Endothelial cell of umbilical vein (primary cell): Measurements from ENCODE around the gene ZCCHC4. TPM values are rescaled to one million over a fixed set of nuclear protein-coding genes. Genes with fewer than 3 reads are reported as not detected.

Source experiments
- BruUV-seq: library from RNA; stranded (reverse); fragments of 400-500 nt; replicated peaks from 2 replicates; lab custom pipeline; 2021; lab: Mats Ljungman, UMichigan
- CTCF ChIA-PET: fragments of 300-600, 350-600 bp; sonication (Branson Sonifier 250); formaldehyde crosslinking; loops from one replicate; lab custom pipeline; 2021; ENCODE audit warnings: antibody characterized with exemption, inconsistent platforms; lab: Charles Lee
- POLR2A ChIA-PET: fragments of 300-600, 350-600 bp; sonication (Branson Sonifier 250); formaldehyde crosslinking; loops from one replicate; lab custom pipeline; 2021; ENCODE audit warnings: antibody characterized with exemption, inconsistent platforms; lab: Charles Lee
- DNase-seq: peaks from one replicate; pipeline ENCODE4 v3.0.0-alpha.2; 2011; ENCODE audit warnings: low read depth, low spot score
- FAIRE-seq: peaks from 2 replicates; lab custom pipeline; 2011; peaks lifted over from hg19 to GRCh38; lab: Jason Lieb, UNC
- H2AFZ ChIP-seq: 2 replicates; pipeline ENCODE4 v1.6.0; 2012; ENCODE audit warnings: low read depth, low read length, control low read depth, inconsistent platforms
- H3K27ac ChIP-seq: 2 replicates; pipeline ENCODE4 v1.5.1; 2011; ENCODE audit warnings: low read depth, mild to moderate bottlenecking, control low read depth, low read length, moderate library complexity; ENCODE audit not compliant: insufficient read depth
- H3K27me3 ChIP-seq, 2 experiments: 2 replicates each; pipeline versions ENCODE4 v1.6.0 to v1.6.1; 2011; ENCODE audit warnings: low read length in 2 of 2, mixed read lengths in 1 of 2; ENCODE audit not compliant: control insufficient read depth in 2 of 2, insufficient read depth in 2 of 2
- H3K36me3 ChIP-seq, 2 experiments: 2 replicates in 1 of 2; 3 replicates in 1 of 2; pipeline ENCODE4 v1.5.1; 2011; ENCODE audit warnings: low read length in 2 of 2, mild to moderate bottlenecking in 1 of 2, moderate library complexity in 1 of 2; ENCODE audit not compliant: control insufficient read depth in 2 of 2, insufficient read depth in 2 of 2; ENCODE audit errors: extremely low read depth in 1 of 2
- H3K4me1 ChIP-seq: 3 replicates; pipeline ENCODE4 v1.5.1; 2011; ENCODE audit warnings: mild to moderate bottlenecking, low read length; ENCODE audit not compliant: control insufficient read depth, insufficient read depth; ENCODE audit errors: extremely low read depth
- H3K4me2 ChIP-seq: 2 replicates; pipeline ENCODE4 v1.6.1; 2011; ENCODE audit warnings: low read length, control low read depth, mixed read lengths; ENCODE audit not compliant: insufficient read depth
- H3K4me3 ChIP-seq, 3 experiments: fragments of 200-600 bp in 1 of 3; sonication (generic), shearing (Covaris generic) in 1 of 3; replicated peaks in 1 of 3; 2 replicates each; pipeline ENCODE4 v1.5.1; 2011 to 2016; ENCODE audit warnings: control low read depth in 3 of 3, low read length in 3 of 3, mild to moderate bottlenecking in 2 of 3, inconsistent platforms in 1 of 3, low read depth in 1 of 3, moderate library complexity in 1 of 3; ENCODE audit not compliant: insufficient read depth in 1 of 3
- H3K79me2 ChIP-seq: 2 replicates; pipeline ENCODE4 v1.6.0; 2012; ENCODE audit warnings: low read length, inconsistent platforms; ENCODE audit not compliant: control insufficient read depth, insufficient read depth
- H3K9ac ChIP-seq: replicated peaks from 2 replicates; pipeline ENCODE3; 2011; ENCODE audit warnings: low read length, control low read depth; ENCODE audit not compliant: insufficient read depth; ENCODE audit errors: extremely low read depth
- H3K9me1 ChIP-seq: replicated peaks from 3 replicates; pipeline ENCODE4 v1.6.0; 2011; ENCODE audit warnings: mild to moderate bottlenecking, low read length; ENCODE audit not compliant: control insufficient read depth, insufficient read depth; ENCODE audit errors: extremely low read depth
- H3K9me3 ChIP-seq: replicated peaks from 2 replicates; pipeline ENCODE4 v1.5.1; 2012; ENCODE audit warnings: low read length, inconsistent platforms; ENCODE audit not compliant: control insufficient read depth, insufficient read depth
- H4K20me1 ChIP-seq: replicated peaks from 2 replicates; pipeline ENCODE3; 2011; ENCODE audit warnings: mild to moderate bottlenecking, low read length; ENCODE audit not compliant: control insufficient read depth, insufficient read depth; ENCODE audit errors: extremely low read depth
- EZH2 ChIP-seq: IDR thresholded peaks from 2 replicates; pipeline ENCODE4 v1.6.1; 2012; ENCODE audit warnings: borderline replicate concordance, low read depth, mild to moderate bottlenecking, moderate library complexity, low read length, inconsistent platforms; ENCODE audit not compliant: severe bottlenecking
- FOS ChIP-seq: IDR thresholded peaks from 2 replicates; pipeline ENCODE4 v1.6.1; 2011; ENCODE audit warnings: mild to moderate bottlenecking, low read length, moderate library complexity, borderline replicate concordance; ENCODE audit not compliant: insufficient read depth
- GATA2 ChIP-seq: IDR thresholded peaks from 2 replicates; pipeline ENCODE4 v1.7.0; 2011; ENCODE audit warnings: low read depth, mild to moderate bottlenecking, moderate library complexity, mixed read lengths, low read length; ENCODE audit not compliant: insufficient read length, insufficient read depth
- JUN ChIP-seq: IDR thresholded peaks from 2 replicates; pipeline ENCODE4 v1.6.1; 2011; ENCODE audit warnings: borderline replicate concordance, low read depth; ENCODE audit not compliant: insufficient read length, insufficient read depth
- MYC ChIP-seq: IDR thresholded peaks from one replicate; pipeline ENCODE4 v1.6.1; 2011; ENCODE audit warnings: mild to moderate bottlenecking, low read depth, low read length
- POLR2A ChIP-seq: IDR thresholded peaks from 2 replicates; pipeline ENCODE4 v1.6.1; 2012; ENCODE audit warnings: low read depth, mild to moderate bottlenecking, control low read depth, low read length
- POLR2AphosphoS5 ChIP-seq: IDR thresholded peaks from 2 replicates; pipeline ENCODE4 v1.6.1; 2012; ENCODE audit warnings: low read depth, mild to moderate bottlenecking, control low read depth, low read length, moderate library complexity; ENCODE audit not compliant: insufficient read depth
- dilution Hi-C: fragments of 300-500 bp; cut with MboI; formaldehyde crosslinking; loops from one replicate; pipeline ENCODE4 v1.15.0; 2019; ENCODE audit warnings: low sequenced_read_pairs; ENCODE audit not compliant: extremely low pct_ligation_motif_present
- intact Hi-C: fragments of 100-400 bp; cut with micrococcal nuclease; formaldehyde crosslinking; loops from one replicate; pipeline ENCODE4 v1.10.0; 2022
- polyA plus RNA-seq, 4 experiments: library from polyadenylated mRNA; depleted of rRNA in 3 of 4; stranded (reverse) in 3 of 4; unstranded in 1 of 4; fragments of >200 nt; gene quantifications; 2 replicates each; pipeline versions ENCODE4 v1.2.1 to v1.2.3, GENCODE V29; 2011 to 2012; ENCODE audit warnings: missing spikeins in 1 of 4
- total RNA-seq: library from RNA; stranded (reverse); gene quantifications from 2 replicates; pipeline ENCODE4 v1.2.3, GENCODE V29; 2021
- TF ChIP-seq, protein P1 (sequence below): IDR thresholded peaks from 2 replicates; pipeline ENCODE4 v1.6.1; 2011; ENCODE audit not compliant: insufficient read depth, insufficient read length
- TF ChIP-seq, protein P2 (sequence below), 2 donors: IDR thresholded peaks; 1 replicate in 1 of 2; 2 replicates in 1 of 2; pipeline ENCODE4 v1.5.1; 2011; ENCODE audit warnings: low read length in 2 of 2, mild to moderate bottlenecking in 2 of 2, moderate library complexity in 2 of 2, control low read depth in 1 of 2, inconsistent platforms in 1 of 2, low read depth in 1 of 2; ENCODE audit not compliant: insufficient read depth in 1 of 2; ENCODE audit errors: extremely low read depth in 1 of 2

The ZCCHC4 gene
- total and polyA plus RNA-seq, 2 donors (not counting 3 experiments of a cell fraction or from before 2014, with no cell fraction given) = 6.6 to 10.9 TPM

DNA sequence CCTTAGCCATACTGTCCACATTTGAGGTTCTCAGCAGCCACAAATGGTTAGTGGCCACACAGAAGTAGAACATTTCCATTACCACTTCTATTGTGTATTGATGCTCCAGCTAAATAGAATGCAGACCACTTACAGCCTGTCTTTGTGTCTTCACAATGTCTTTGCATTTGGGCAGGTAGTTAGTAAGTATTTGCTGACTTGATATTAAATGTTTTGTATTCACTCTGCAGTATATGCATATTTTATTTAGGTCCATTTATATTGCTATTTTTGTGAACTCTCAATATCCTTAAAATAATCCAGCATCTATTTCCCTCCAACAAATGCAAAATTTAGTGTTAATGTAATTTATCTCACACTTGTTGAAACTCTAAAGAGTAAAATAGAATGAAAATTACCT is 91.1 kb downstream of the ZCCHC4 start:
- Histone ChIP-seq H3K4me1 (no peaks in the 10 kb centered on the region), H3K79me2 (no peaks in the 10 kb centered on the region), H3K9ac (no peak overlapping the region), H3K4me2 (no peak overlapping the region), H3K27ac (no peak overlapping the region), H3K9me3 (no peaks in the 10 kb centered on the region), H3K4me3 (no peak overlapping the region), H3K9me1 (no peaks in the 10 kb centered on the region), H3K27me3 (no peaks in the 10 kb centered on the region), H4K20me1 (no peaks in the 10 kb centered on the region), H3K36me3 (peaks cover 14 to 20% of the 10 kb centered on the region in 2 experiments), H2AFZ (no peak overlapping the region)
- no TSS peak for BruUV-seq
- intact Hi-C loops (no loop called here), dilution Hi-C loops (no loop called here)
- no peak for DNase-seq
- TF ChIP-seq POLR2AphosphoS5 (no peak), EZH2 (no peak), GATA2 (no peak), JUN (no peak), POLR2A (no peak), FOS (no peak), MYC (no peak)
- TF ChIP-seq, protein P1, sequence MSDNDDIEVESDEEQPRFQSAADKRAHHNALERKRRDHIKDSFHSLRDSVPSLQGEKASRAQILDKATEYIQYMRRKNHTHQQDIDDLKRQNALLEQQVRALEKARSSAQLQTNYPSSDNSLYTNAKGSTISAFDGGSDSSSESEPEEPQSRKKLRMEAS = no peak
- TF ChIP-seq, protein P2, sequence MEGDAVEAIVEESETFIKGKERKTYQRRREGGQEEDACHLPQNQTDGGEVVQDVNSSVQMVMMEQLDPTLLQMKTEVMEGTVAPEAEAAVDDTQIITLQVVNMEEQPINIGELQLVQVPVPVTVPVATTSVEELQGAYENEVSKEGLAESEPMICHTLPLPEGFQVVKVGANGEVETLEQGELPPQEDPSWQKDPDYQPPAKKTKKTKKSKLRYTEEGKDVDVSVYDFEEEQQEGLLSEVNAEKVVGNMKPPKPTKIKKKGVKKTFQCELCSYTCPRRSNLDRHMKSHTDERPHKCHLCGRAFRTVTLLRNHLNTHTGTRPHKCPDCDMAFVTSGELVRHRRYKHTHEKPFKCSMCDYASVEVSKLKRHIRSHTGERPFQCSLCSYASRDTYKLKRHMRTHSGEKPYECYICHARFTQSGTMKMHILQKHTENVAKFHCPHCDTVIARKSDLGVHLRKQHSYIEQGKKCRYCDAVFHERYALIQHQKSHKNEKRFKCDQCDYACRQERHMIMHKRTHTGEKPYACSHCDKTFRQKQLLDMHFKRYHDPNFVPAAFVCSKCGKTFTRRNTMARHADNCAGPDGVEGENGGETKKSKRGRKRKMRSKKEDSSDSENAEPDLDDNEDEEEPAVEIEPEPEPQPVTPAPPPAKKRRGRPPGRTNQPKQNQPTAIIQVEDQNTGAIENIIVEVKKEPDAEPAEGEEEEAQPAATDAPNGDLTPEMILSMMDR (IDR thresholded peaks at IDR 0.05; ENCODE audit: extremely low read depth in 1 of 2, insufficient read depth in 1 of 2, low read depth in 1 of 2, low read length in 2 of 2) = no peak
- no peak for FAIRE-seq
- ChIA-PET CTCF (no interaction called here), POLR2A (no interaction called here)
